ENCODE results near the gene GP9. TPM values are rescaled to one million over a fixed set of nuclear protein-coding genes. Genes with fewer than 3 reads are reported as not detected.

GP9 gene
- total RNA-seq, result not detected in 2 replicates
- long read RNA-seq, result 0 reads

DNA sequence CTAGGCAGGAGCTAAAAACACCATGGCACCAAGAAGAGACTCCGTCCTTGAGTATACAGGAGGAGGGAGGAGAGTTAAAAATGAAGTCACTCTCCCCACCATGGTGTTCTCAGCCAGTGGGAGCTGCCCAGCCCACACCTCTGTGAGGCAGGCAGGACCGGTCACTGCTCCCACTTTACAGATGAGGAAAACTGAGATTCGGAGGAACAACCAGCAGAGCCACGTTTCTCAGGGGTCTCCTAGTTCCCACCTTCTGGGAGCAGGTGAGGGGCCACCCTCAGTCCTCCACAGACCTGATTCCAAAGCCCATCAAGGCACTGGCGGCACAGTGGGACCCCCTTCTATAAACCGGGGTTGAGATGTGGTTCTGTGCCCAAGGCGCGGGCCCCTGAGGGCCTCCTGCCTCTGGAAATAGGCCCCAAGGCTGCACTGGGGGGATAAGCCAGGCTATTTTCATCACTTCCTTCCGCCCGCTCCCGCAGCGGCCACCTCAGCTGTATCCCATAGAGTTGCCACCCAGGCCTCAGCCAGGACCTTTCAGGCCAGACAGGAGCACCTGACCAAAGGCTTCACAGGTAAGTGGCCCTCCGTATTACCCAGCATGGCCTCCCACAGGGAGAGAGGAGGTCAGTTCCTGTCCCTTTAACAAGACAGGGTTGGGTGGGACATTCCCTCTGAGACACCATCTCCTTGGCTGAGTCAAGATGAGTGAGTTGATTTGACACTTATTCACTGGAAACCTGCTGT lies at the start of gene GP9:
TSS of gene GP9 (plus strand) at position 504 of the 747 bp plus-strand sequence. CDS start 961 bp downstream, outside the sequence.
- no peak for DNase-seq (ENCODE audit: extremely low spot score, unreplicated experiment)
- Mint-ChIP-seq H3K9me3 (ENCODE audit: unreplicated experiment) (no peaks in the 10 kb centered on the region), H3K27me3 (ENCODE audit: unreplicated experiment) (peaks cover 22% of the 10 kb centered on the region), H3K36me3 (ENCODE audit: unreplicated experiment) (no peaks in the 10 kb centered on the region), H3K27ac (ENCODE audit: unreplicated experiment) (no peak within 1 kb of the TSS), H3K4me1 (ENCODE audit: unreplicated experiment) (no peaks in the 10 kb centered on the region), H3K4me3 (ENCODE audit: unreplicated experiment) (no peak within 1 kb of the TSS)
- TF ChIP-seq, protein P1, sequence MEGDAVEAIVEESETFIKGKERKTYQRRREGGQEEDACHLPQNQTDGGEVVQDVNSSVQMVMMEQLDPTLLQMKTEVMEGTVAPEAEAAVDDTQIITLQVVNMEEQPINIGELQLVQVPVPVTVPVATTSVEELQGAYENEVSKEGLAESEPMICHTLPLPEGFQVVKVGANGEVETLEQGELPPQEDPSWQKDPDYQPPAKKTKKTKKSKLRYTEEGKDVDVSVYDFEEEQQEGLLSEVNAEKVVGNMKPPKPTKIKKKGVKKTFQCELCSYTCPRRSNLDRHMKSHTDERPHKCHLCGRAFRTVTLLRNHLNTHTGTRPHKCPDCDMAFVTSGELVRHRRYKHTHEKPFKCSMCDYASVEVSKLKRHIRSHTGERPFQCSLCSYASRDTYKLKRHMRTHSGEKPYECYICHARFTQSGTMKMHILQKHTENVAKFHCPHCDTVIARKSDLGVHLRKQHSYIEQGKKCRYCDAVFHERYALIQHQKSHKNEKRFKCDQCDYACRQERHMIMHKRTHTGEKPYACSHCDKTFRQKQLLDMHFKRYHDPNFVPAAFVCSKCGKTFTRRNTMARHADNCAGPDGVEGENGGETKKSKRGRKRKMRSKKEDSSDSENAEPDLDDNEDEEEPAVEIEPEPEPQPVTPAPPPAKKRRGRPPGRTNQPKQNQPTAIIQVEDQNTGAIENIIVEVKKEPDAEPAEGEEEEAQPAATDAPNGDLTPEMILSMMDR (IDR thresholded peaks at IDR 0.05), result no peak

DNA sequence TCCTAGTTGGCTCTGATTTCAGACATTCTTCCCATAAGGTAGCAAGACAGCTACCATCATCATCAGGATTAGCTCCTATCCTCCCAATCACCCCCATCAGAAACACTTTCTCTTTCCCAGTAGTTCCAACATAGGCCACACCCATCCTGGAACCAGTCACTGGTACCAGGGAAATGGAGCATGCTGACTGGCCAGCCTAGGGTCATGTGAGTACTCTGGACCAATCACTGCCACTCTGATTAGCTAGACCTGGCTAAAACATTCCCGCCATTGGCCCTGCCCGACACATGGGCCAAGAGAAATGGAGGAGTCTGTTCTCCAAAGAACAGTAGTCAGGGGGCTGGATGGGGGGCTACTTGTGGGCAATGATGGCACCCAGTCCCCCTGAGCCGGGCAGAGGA lies 47.1 kb upstream of the GP9 start:
- Mint-ChIP-seq H3K36me3 (ENCODE audit: unreplicated experiment) (no peaks in the 10 kb centered on the region), H3K27me3 (ENCODE audit: unreplicated experiment) (peaks cover 7% of the 10 kb centered on the region), H3K4me1 (ENCODE audit: unreplicated experiment) (no peaks in the 10 kb centered on the region), H3K4me3 (ENCODE audit: unreplicated experiment) (no peak overlapping the region), H3K9me3 (ENCODE audit: unreplicated experiment) (no peaks in the 10 kb centered on the region), H3K27ac (ENCODE audit: unreplicated experiment) (no peak overlapping the region)
- TF ChIP-seq, protein P1 (IDR thresholded peaks at IDR 0.05), result no peak
- no peak for DNase-seq (ENCODE audit: extremely low spot score, unreplicated experiment)

DNA sequence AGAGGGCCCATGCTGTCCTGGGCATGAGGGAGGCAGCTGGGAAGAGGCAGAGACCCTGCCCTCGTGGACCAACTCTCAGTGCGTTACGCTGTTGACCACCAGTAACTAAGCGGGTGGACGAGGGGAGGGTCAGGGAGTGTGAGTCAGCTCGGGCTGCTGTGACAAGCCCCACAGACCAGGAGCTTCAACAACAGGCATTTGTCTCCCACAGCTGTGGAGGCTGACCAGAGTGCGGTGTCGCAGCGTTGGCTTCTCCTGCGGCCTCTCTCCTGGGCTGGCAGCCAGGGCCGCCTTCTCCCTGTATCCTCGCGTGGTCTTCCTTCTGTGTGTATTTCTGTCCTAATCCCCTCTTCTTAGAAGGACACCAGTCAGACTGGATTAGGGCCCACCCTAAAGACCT lies 46.4 kb upstream of the GP9 start:
- H3K9me3 Mint-ChIP-seq (ENCODE audit: unreplicated experiment), result no peaks in the 10 kb centered on the region
- H3K4me1 Mint-ChIP-seq (ENCODE audit: unreplicated experiment), result no peaks in the 10 kb centered on the region
- no peaks in the 10 kb centered on the region for H3K36me3 Mint-ChIP-seq (ENCODE audit: unreplicated experiment)
- no peak overlapping the region for H3K27ac Mint-ChIP-seq (ENCODE audit: unreplicated experiment)
- TF ChIP-seq, protein P1 (IDR thresholded peaks at IDR 0.05), result no peak
- H3K27me3 Mint-ChIP-seq (ENCODE audit: unreplicated experiment), result peaks cover 8% of the 10 kb centered on the region
- H3K4me3 Mint-ChIP-seq (ENCODE audit: unreplicated experiment), result no peak overlapping the region
- no peak for DNase-seq (ENCODE audit: extremely low spot score, unreplicated experiment)

DNA sequence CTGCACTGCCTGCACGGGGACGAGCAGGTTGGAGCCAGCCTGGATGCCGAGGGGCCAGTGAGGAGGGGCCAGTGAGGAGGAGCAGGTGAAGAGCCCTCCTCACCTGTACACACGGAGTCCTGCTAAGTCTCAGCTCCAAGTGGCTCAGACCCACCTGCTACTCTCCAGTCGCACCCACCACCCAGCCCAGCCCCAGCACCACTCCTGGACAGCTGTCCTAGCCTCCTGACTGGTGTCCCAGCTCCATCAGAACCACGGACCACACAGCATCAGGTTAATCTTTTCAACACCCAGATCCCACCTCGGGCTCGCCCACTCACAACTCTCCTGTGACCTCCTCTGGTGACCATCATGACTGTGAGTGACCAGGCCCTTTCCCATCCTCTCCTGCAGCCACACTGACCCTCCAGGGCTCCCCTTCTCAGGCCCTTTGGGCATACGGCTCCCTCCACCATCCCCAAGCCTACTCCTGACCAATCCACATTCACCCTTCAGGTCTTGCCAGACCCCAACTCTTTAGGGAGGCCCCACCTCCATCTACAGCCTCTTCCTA lies 45.7 kb upstream of the GP9 start:
- Mint-ChIP-seq H3K9me3 (ENCODE audit: unreplicated experiment) (no peaks in the 10 kb centered on the region), H3K27me3 (ENCODE audit: unreplicated experiment) (peaks cover 7% of the 10 kb centered on the region), H3K27ac (ENCODE audit: unreplicated experiment) (no peak overlapping the region), H3K36me3 (ENCODE audit: unreplicated experiment) (no peaks in the 10 kb centered on the region), H3K4me1 (ENCODE audit: unreplicated experiment) (no peaks in the 10 kb centered on the region), H3K4me3 (ENCODE audit: unreplicated experiment) (no peak overlapping the region)
- TF ChIP-seq, protein P1 (IDR thresholded peaks at IDR 0.05), result no peak
- no peak for DNase-seq (ENCODE audit: extremely low spot score, unreplicated experiment)

DNA sequence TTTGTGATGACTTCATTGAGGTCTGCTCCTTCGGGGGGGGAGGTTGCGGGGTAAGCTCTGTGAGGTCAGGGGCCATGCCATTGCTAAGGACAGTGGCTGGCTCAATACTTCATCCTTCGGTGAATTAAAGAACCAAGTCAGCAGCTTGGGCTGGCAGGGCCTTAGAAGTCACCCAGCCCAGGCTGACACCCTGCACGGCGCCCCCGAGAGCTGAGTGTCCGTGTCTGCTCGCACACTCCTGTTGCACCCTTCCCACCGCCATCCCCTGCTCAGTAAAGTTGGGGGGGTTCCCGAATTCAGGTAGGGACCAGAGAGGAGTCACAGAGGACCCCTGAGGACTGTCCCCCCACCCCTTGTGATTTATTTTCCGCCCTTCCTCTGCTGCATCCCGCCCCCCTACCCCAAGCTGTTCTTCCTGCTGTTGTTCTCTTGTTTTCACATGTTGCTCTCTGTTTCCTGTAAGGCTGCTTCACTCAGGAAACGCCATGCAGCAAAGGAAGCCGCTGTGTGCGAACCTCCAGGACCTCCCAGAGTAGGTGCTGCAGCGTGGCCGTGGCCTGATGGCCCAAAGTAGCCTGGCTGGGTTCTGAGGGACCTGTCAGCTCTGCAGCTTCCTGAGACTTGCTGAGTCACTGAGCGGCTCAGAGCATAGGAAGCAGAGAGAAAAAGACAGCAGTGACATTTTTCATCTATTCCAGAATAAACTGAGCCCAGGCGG lies 45.0 kb upstream of the GP9 start:
- Mint-ChIP-seq H3K9me3 (ENCODE audit: unreplicated experiment) (no peaks in the 10 kb centered on the region), H3K36me3 (ENCODE audit: unreplicated experiment) (no peaks in the 10 kb centered on the region), H3K4me1 (ENCODE audit: unreplicated experiment) (no peaks in the 10 kb centered on the region), H3K27ac (ENCODE audit: unreplicated experiment) (no peak overlapping the region), H3K27me3 (ENCODE audit: unreplicated experiment) (peaks cover 7% of the 10 kb centered on the region), H3K4me3 (ENCODE audit: unreplicated experiment) (no peak overlapping the region)
- TF ChIP-seq, protein P1 (IDR thresholded peaks at IDR 0.05), result no peak
- no peak for DNase-seq (ENCODE audit: extremely low spot score, unreplicated experiment)
